SK-N-SH treated with all-trans-retinoic acid at 6 μM for 48 hours (cell line): ENCODE results near the gene SLC66A1.

Source experiments
- ATAC-seq: fragments of 200-7000 bp; cut with Tn5 transposase; 3 replicates; pipeline ENCODE4 v1.9.1; 2020; ENCODE audit warnings: mild to moderate bottlenecking, moderate library complexity
- ARNTL ChIP-seq: fragments of 450-650 bp; formaldehyde crosslinking; IDR thresholded peaks from 2 replicates; pipeline ENCODE4 v1.5.0; 2020; ENCODE audit warnings: low read depth, mild to moderate bottlenecking, moderate library complexity, borderline replicate concordance
- BACH2 ChIP-seq: fragments of 250-450 bp; sonication (Bioruptor Pico); IDR thresholded peaks from 2 replicates; pipeline ENCODE4 v1.9.0; 2021; ENCODE audit warnings: mild to moderate bottlenecking, borderline replicate concordance
- CSDC2 ChIP-seq: fragments of 250-450 bp; sonication (Bioruptor Pico); IDR thresholded peaks from 2 replicates; pipeline ENCODE4 v1.5.0; 2020; ENCODE audit warnings: mild to moderate bottlenecking, moderate library complexity
- CSRNP3 ChIP-seq: fragments of 250-450 bp; sonication (Bioruptor Pico); IDR thresholded peaks from 2 replicates; pipeline ENCODE4 v1.5.1; 2021; ENCODE audit warnings: mild to moderate bottlenecking, moderate library complexity
- ESRRG ChIP-seq: fragments of 250-450 bp; sonication (Bioruptor Pico); IDR thresholded peaks from 2 replicates; pipeline ENCODE4 v1.6.1; 2021; ENCODE audit warnings: mild to moderate bottlenecking
- GLIS3 ChIP-seq: fragments of 250-450 bp; sonication (Bioruptor Pico); IDR thresholded peaks from 2 replicates; pipeline ENCODE4 v1.5.0; 2020; ENCODE audit warnings: mild to moderate bottlenecking, moderate library complexity
- ISL1 ChIP-seq: fragments of 250-450 bp; sonication (Bioruptor Pico); IDR thresholded peaks from 2 replicates; pipeline ENCODE4 v2.1.2; 2022; ENCODE audit warnings: mild to moderate bottlenecking, moderate library complexity
- OSR1 ChIP-seq: fragments of 250-450 bp; sonication (Bioruptor Pico); IDR thresholded peaks from 2 replicates; pipeline ENCODE4 v1.8.0; 2022; ENCODE audit warnings: moderate library complexity, mild to moderate bottlenecking, inconsistent platforms
- POU6F1 ChIP-seq: fragments of 250-450 bp; sonication (Bioruptor Pico); IDR thresholded peaks from 2 replicates; pipeline ENCODE4 v1.8.0; 2021; ENCODE audit warnings: low read depth, mild to moderate bottlenecking, moderate library complexity, borderline replicate concordance
- PPARA ChIP-seq: fragments of 250-450 bp; sonication (Bioruptor Pico); IDR thresholded peaks from 2 replicates; pipeline ENCODE4 v1.5.0; 2020; ENCODE audit warnings: mild to moderate bottlenecking, borderline replicate concordance
- RARB ChIP-seq: fragments of 250-450 bp; sonication (Bioruptor Pico); IDR thresholded peaks from 2 replicates; pipeline ENCODE4 v1.8.0; 2021; ENCODE audit warnings: mild to moderate bottlenecking, moderate library complexity
- SNAI2 ChIP-seq: fragments of 250-450 bp; sonication (Bioruptor Pico); IDR thresholded peaks from 2 replicates; pipeline ENCODE4 v1.5.0; 2020; ENCODE audit warnings: mild to moderate bottlenecking, moderate library complexity
- TCF4 ChIP-seq: fragments of 250-450 bp; sonication (Bioruptor Pico); IDR thresholded peaks from 2 replicates; pipeline ENCODE4 v1.8.0; 2021; ENCODE audit warnings: mild to moderate bottlenecking, moderate library complexity, borderline replicate concordance
- TOX ChIP-seq: fragments of 250-450 bp; sonication (Bioruptor Pico); IDR thresholded peaks from 2 replicates; pipeline ENCODE4 v1.8.0; 2021; ENCODE audit warnings: mild to moderate bottlenecking, moderate library complexity, borderline replicate concordance
- TSHZ2 ChIP-seq: fragments of 250-450 bp; sonication (Bioruptor Pico); IDR thresholded peaks from 2 replicates; pipeline ENCODE4 v1.5.0; 2020; ENCODE audit warnings: mild to moderate bottlenecking, moderate library complexity
- ZC3H10 ChIP-seq: fragments of 250-450 bp; sonication (Bioruptor Pico); IDR thresholded peaks from 2 replicates; pipeline ENCODE4 v1.5.1; 2021; ENCODE audit warnings: mild to moderate bottlenecking, moderate library complexity
- ZFP3 ChIP-seq: fragments of 250-450 bp; sonication (Bioruptor Pico); IDR thresholded peaks from 2 replicates; pipeline ENCODE4 v1.5.0; 2020; ENCODE audit warnings: mild to moderate bottlenecking, moderate library complexity
- ZFP30 ChIP-seq: fragments of 450-650 bp; formaldehyde crosslinking; IDR thresholded peaks from 2 replicates; pipeline ENCODE4 v1.5.0; 2022; ENCODE audit warnings: mild to moderate bottlenecking, moderate library complexity
- ZNF565 ChIP-seq: fragments of 450-650 bp; formaldehyde crosslinking; conservative IDR thresholded peaks from 2 replicates; pipeline ENCODE4 v1.5.0; 2020; ENCODE audit warnings: low read depth, mild to moderate bottlenecking, moderate library complexity
- ZNF70 ChIP-seq: fragments of 450-650 bp; formaldehyde crosslinking; IDR thresholded peaks from 2 replicates; pipeline ENCODE4 v1.5.0; 2020; ENCODE audit warnings: mild to moderate bottlenecking, moderate library complexity
- ZNF8 ChIP-seq: fragments of 450-650 bp; formaldehyde crosslinking; IDR thresholded peaks from 2 replicates; pipeline ENCODE4 v1.5.0; 2020; ENCODE audit warnings: mild to moderate bottlenecking, moderate library complexity

The SLC66A1 gene

GRCh38 chr1:19352839-19353238 is 40.7 kb downstream of the SLC66A1 start (continued):
- TF ChIP-seq TSHZ2 (CRISPR knock-in tag) (no peak), RARB (CRISPR knock-in tag) (no peak), PPARA (no peak)

GRCh38 chr1:19353596-19353995 is 41.5 kb downstream of the SLC66A1 start:
- ATAC-seq: no peak
- TF ChIP-seq ZFP3 (no peak), PPARA (no peak), ISL1 (CRISPR knock-in tag) (no peak), GLIS3 (CRISPR knock-in tag) (no peak), TOX (no peak)
- TF ChIP-seq, all 23 proteins: peak for 0

- TF ChIP-seq TCF4 (CRISPR knock-in tag): no peak
- TF ChIP-seq CSDC2 (CRISPR knock-in tag): no peak
- TF ChIP-seq POU6F1 (CRISPR knock-in tag): no peak
- TF ChIP-seq ZNF70 (CRISPR knock-in tag): no peak
- TF ChIP-seq ISL1 (CRISPR knock-in tag): no peak
- TF ChIP-seq ZFP30 (CRISPR knock-in tag): no peak
- TF ChIP-seq CSRNP3 (CRISPR knock-in tag): no peak
- TF ChIP-seq TSHZ2 (CRISPR knock-in tag): no peak
- no peak for TF ChIP-seq ZC3H10 (CRISPR knock-in tag)
- no peak for TF ChIP-seq RARB (CRISPR knock-in tag)
- TF ChIP-seq SNAI2 (CRISPR knock-in tag): no peak
- no peak for TF ChIP-seq BACH2 (CRISPR knock-in tag)
- TF ChIP-seq PPARA: no peak
- TF ChIP-seq TOX: no peak
- TF ChIP-seq ARNTL (CRISPR knock-in tag): no peak
- no peak for TF ChIP-seq ZNF8 (CRISPR knock-in tag)
- no peak for TF ChIP-seq ESRRG (CRISPR knock-in tag)
- TF ChIP-seq ZNF565 (CRISPR knock-in tag): no peak
- TF ChIP-seq ZFP3: no peak
- TF ChIP-seq GLIS3 (CRISPR knock-in tag): no peak
- no peak for ATAC-seq
Observed at GRCh38 chr1:19354531-19354981, 42.4 kb downstream of the SLC66A1 start.

- ATAC-seq: no peak
- TF ChIP-seq ZC3H10 (CRISPR knock-in tag) (no peak), ZNF8 (CRISPR knock-in tag) (no peak), POU6F1 (CRISPR knock-in tag) (no peak), TOX (no peak), BACH2 (CRISPR knock-in tag) (no peak), TSHZ2 (CRISPR knock-in tag) (no peak), TCF4 (CRISPR knock-in tag) (no peak), OSR1 (CRISPR knock-in tag) (no peak), ARNTL (CRISPR knock-in tag) (no peak), ESRRG (CRISPR knock-in tag) (no peak), ZNF70 (CRISPR knock-in tag) (no peak)
Observed at GRCh38 chr1:19356266-19356665, 44.1 kb downstream of the SLC66A1 start.
